A549 (cell line): ENCODE results near the gene CYP2D6. TPM values are rescaled to one million over a fixed set of nuclear protein-coding genes. Genes with fewer than 3 reads are reported as not detected.
A peak's percentile ranks its signal among the peaks of the same experiment; 100 is the strongest.

Source experiments
- ATAC-seq, 2 experiments: fragments of 200-7000 bp in 1 of 2; fragments of >200 bp in 1 of 2; cut with Nextera tagmentation in 1 of 2; cut with Tn5 transposase in 1 of 2; 3 replicates each; pipeline versions ENCODE4 v1.8.0 to v1.9.1; 2018 to 2020; ENCODE audit warnings: mild to moderate bottlenecking in 1 of 2, moderate library complexity in 1 of 2
- CTCF ChIA-PET: fragments of 300-600 bp; sonication (Branson Sonifier 250); formaldehyde crosslinking; extraction: SDS; loops from one replicate; lab custom pipeline; 2021; ENCODE audit warnings: antibody characterized with exemption, inconsistent platforms; lab: Yijun Ruan, JAX
- POLR2A ChIA-PET: fragments of 350-600 bp; formaldehyde crosslinking; extraction: SDS; loops from one replicate; lab custom pipeline; 2021; ENCODE audit warnings: antibody characterized with exemption, inconsistent platforms; lab: Yijun Ruan, JAX
- DNase-seq, 2 experiments: peaks; one replicate each; pipeline versions ENCODE4 v3.0.0 to v3.0.0-alpha.2; 2011 to 2016; ENCODE audit warnings: low read depth in 1 of 2, low spot score in 1 of 2
- FAIRE-seq: peaks from 2 replicates; lab custom pipeline; 2011; peaks lifted over from hg19 to GRCh38; lab: Jason Lieb, UNC
- H3K27ac ChIP-seq, 2 experiments: fragments of >200 bp; sonication (Bioruptor Twin); formaldehyde crosslinking; 3 replicates each; pipeline ENCODE4 v1.5.1; 2016 to 2017
- H3K4me1 ChIP-seq: fragments of >200 bp; sonication (Bioruptor Twin); formaldehyde crosslinking; 3 replicates; pipeline ENCODE4 v1.6.1; 2016
- H3K4me2 ChIP-seq: fragments of >200 bp; sonication (Bioruptor Twin); formaldehyde crosslinking; 3 replicates; pipeline ENCODE4 v1.6.1; 2016
- H3K4me3 ChIP-seq: fragments of >200 bp; sonication (Bioruptor Twin); formaldehyde crosslinking; 3 replicates; pipeline ENCODE4 v1.5.1; 2016
- H3K9me3 ChIP-seq: fragments of >200 bp; sonication (Bioruptor Twin); formaldehyde crosslinking; 3 replicates; pipeline ENCODE4 v1.6.1; 2016
- BHLHE40 ChIP-seq: IDR thresholded peaks from 2 replicates; pipeline ENCODE4 v1.6.1; 2012; ENCODE audit warnings: low read depth, low read length, inconsistent platforms
- CHD4 ChIP-seq: fragments of 200-600 bp; sonication (generic); IDR thresholded peaks from 2 replicates; pipeline ENCODE4 v1.6.1; 2016; ENCODE audit warnings: antibody characterized with exemption, mild to moderate bottlenecking, borderline replicate concordance
- CTCF ChIP-seq: fragments of >200 bp; sonication (Bioruptor Twin); formaldehyde crosslinking; IDR thresholded peaks from 3 replicates; pipeline ENCODE4 v1.5.1; 2016
- EHMT2 ChIP-seq: fragments of 200-600 bp; sonication (generic); IDR thresholded peaks from 2 replicates; pipeline ENCODE4 v1.6.1; 2016; ENCODE audit warnings: antibody characterized with exemption, low read depth, mild to moderate bottlenecking, moderate library complexity
- EP300 ChIP-seq, 2 experiments: fragments of >200 bp; sonication (Bioruptor Twin); formaldehyde crosslinking; IDR thresholded peaks; 2 replicates in 1 of 2; 3 replicates in 1 of 2; pipeline ENCODE4 v1.6.1; 2016 to 2017
- FOSL2 ChIP-seq, 2 experiments: fragments of 450-650 bp in 1 of 2; fragments of >200 bp in 1 of 2; sonication (Bioruptor Twin) in 1 of 2; formaldehyde crosslinking; IDR thresholded peaks; 2 replicates each; pipeline versions ENCODE4 v1.5.0 to v1.6.1; 2016 to 2020; ENCODE audit warnings: mild to moderate bottlenecking in 1 of 2, moderate library complexity in 1 of 2
- GATA3 ChIP-seq: IDR thresholded peaks from 2 replicates; pipeline ENCODE4 v1.6.1; 2012; ENCODE audit warnings: borderline replicate concordance
- HDAC2 ChIP-seq: fragments of 200-600 bp; sonication (generic); IDR thresholded peaks from 2 replicates; pipeline ENCODE4 v1.6.1; 2016
- HEYL ChIP-seq: fragments of 250-450 bp; sonication (Bioruptor Pico); IDR thresholded peaks from 2 replicates; pipeline ENCODE4 v1.8.0; 2021; ENCODE audit warnings: mild to moderate bottlenecking, moderate library complexity
- HOXB5 ChIP-seq: fragments of 250-450 bp; sonication (Bioruptor Pico); IDR thresholded peaks from 2 replicates; pipeline ENCODE4 v1.5.0; 2020; ENCODE audit warnings: mild to moderate bottlenecking, moderate library complexity
- JUN ChIP-seq, 2 experiments: fragments of >200 bp; sonication (Bioruptor Twin); formaldehyde crosslinking; IDR thresholded peaks; 2 replicates in 1 of 2; 3 replicates in 1 of 2; pipeline ENCODE4 v1.6.1; 2016 to 2017
- MAFK ChIP-seq: fragments of 450-650 bp; IDR thresholded peaks from 2 replicates; pipeline ENCODE4 v1.6.1; 2014; ENCODE audit not compliant: partially characterized antibody
- MAZ ChIP-seq: fragments of 150-350 bp; IDR thresholded peaks from 2 replicates; pipeline ENCODE4 v1.6.1; 2014; ENCODE audit warnings: antibody characterized with exemption, low read depth, low read length, borderline replicate concordance
- NFE2L2 ChIP-seq: fragments of 150-350 bp; conservative IDR thresholded peaks from 2 replicates; pipeline ENCODE4 v1.6.1; 2014; ENCODE audit warnings: low read length
- NPAS2 ChIP-seq: fragments of 250-450 bp; sonication (Bioruptor Pico); IDR thresholded peaks from 2 replicates; pipeline ENCODE4 v1.8.0; 2022; ENCODE audit warnings: mild to moderate bottlenecking, moderate library complexity, borderline replicate concordance
- PBX3 ChIP-seq: IDR thresholded peaks from 2 replicates; pipeline ENCODE4 v1.6.1; 2012
- POLR2A ChIP-seq: IDR thresholded peaks from 2 replicates; pipeline ENCODE4 v1.6.1; 2012; ENCODE audit warnings: mild to moderate bottlenecking, low read length
- RCOR1 ChIP-seq: fragments of 150-350 bp; IDR thresholded peaks from 2 replicates; pipeline ENCODE4 v1.6.1; 2014; ENCODE audit warnings: antibody characterized with exemption, low read length, low read depth
- TFCP2L1 ChIP-seq: fragments of 250-450 bp; sonication (Bioruptor Pico); IDR thresholded peaks from 2 replicates; pipeline ENCODE4 v1.5.0; 2021; ENCODE audit warnings: mild to moderate bottlenecking
- ZC3H11A ChIP-seq: fragments of 450-650 bp; IDR thresholded peaks from 2 replicates; pipeline ENCODE4 v1.6.1; 2014; ENCODE audit warnings: antibody characterized with exemption, mild to moderate bottlenecking
- ZFP36 ChIP-seq: fragments of 450-650 bp; IDR thresholded peaks from 2 replicates; pipeline ENCODE4 v1.6.1; 2014; ENCODE audit warnings: borderline replicate concordance; ENCODE audit not compliant: partially characterized antibody
- ZNF302 ChIP-seq: fragments of 250-450 bp; sonication (Bioruptor Pico); IDR thresholded peaks from 2 replicates; pipeline ENCODE4 v1.9.0; 2021; ENCODE audit warnings: inconsistent platforms, mild to moderate bottlenecking, moderate library complexity
- ZSCAN20 ChIP-seq: fragments of 250-450 bp; sonication (Bioruptor Pico); IDR thresholded peaks from 2 replicates; pipeline ENCODE4 v1.8.0; 2022; ENCODE audit warnings: mild to moderate bottlenecking, moderate library complexity
- WGBS: methylation state at CpG from one replicate; pipeline ENCODE4 v1.1.6; 2017; ENCODE audit errors: missing lambda C conversion rate; 5-methylcytosine and 5-hydroxymethylcytosine counted together
- polyA plus RNA-seq, 4 experiments: library from polyadenylated mRNA; depleted of rRNA in 3 of 4; stranded (reverse); fragments of >200 nt; fragmentation: RNase III in 1 of 4; extraction: RNeasy Plus Mini Kit Qiagen cat#74134 plus additional on column Dnase treatment in 1 of 4; gene quantifications; 2 replicates in 3 of 4; 3 replicates in 1 of 4; pipeline ENCODE4 v1.2.3, GENCODE V29; 2011 to 2017
- TF ChIP-seq, protein P1 (sequence below): fragments of 450-650 bp; IDR thresholded peaks from 2 replicates; pipeline ENCODE4 v1.6.1; 2014; ENCODE audit warnings: antibody characterized with exemption

CYP2D6 gene
- polyA plus RNA-seq, 2 of the 4 experiments (the other 2 are of a cell fraction), result 0.59 to 0.63 TPM

- no peak for TF ChIP-seq JUN (IDR thresholded peaks at IDR 0.05)
These were observed 24.5 kb upstream of the CYP2D6 start (continued) for GRCh38 chr22:42155053-42155543.

GRCh38 chr22:42154293-42155052, 23.9 kb upstream of the CYP2D6 start:
- TF ChIP-seq MAFK (no peak), TFCP2L1 (CRISPR knock-in tag) (no peak), HEYL (CRISPR knock-in tag) (no peak), GATA3 (no peak), PBX3 (no peak), RCOR1 (no peak), BHLHE40 (no peak), ZC3H11A (no peak), HDAC2 (no peak)
- Histone ChIP-seq H3K4me2 (no peak overlapping the region), H3K4me3 (no peak overlapping the region), H3K9me3 (no peaks in the 10 kb centered on the region), H3K27ac (no peak overlapping the region), H3K4me1 (no peaks in the 10 kb centered on the region)
- DNase-seq, result no peak
- 91% methylated on average over 9 of the region's 12 CpGs for WGBS
- ATAC-seq, result no peak
- POLR2A ChIA-PET, result no interaction called here
- CTCF ChIA-PET, result interaction anchor here (0.6 kb wide), 1 partner anchor 63 kb away, joined by 3 read pairs; no protein-coding TSS in a partner anchor
- no peak for FAIRE-seq

DNA sequence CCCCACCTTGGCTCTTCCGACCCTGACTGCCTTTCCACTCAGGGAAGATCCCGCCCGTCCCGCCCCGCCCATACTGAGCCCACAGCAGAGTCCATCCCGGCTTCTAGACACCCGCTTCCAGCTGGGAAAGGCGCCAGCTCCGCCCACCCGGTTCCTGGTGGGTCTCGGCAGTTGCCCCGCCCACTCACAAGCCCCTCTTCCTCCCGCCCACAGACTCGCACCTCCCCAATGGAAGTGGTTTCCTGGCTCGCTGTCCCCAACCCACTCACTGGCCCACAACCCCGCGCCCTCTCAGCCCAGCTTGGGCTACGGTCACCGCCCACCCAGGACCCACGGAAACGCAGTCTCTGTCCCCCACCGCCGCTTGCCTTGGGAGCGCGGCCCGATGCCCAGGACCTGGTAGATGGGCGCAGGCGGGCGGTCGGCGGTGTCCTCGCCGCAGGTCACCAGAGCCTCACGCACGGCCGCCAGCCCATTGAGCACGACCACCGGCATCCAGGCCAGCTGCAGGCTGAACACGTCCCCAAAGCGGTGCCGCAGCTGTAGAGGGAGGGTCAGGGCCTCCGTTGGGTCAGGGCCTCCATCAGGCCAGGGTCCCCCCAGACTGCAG, 22.2 kb upstream of the CYP2D6 start:
- no peak for DNase-seq
- ATAC-seq, result no peak
- POLR2A ChIA-PET, result no interaction called here
- no peaks in the 10 kb centered on the region for H3K9me3 ChIP-seq
- no peak for TF ChIP-seq ZC3H11A
- TF ChIP-seq MAFK, result no peak
- no peak for TF ChIP-seq MAZ
- no peak for TF ChIP-seq POLR2A
- no peak for TF ChIP-seq PBX3
- no peak for TF ChIP-seq ZSCAN20 (CRISPR knock-in tag)
- no peak for TF ChIP-seq EHMT2
- no peak for TF ChIP-seq HEYL (CRISPR knock-in tag)
- no peak for TF ChIP-seq HOXB5 (CRISPR knock-in tag)
- no peak for TF ChIP-seq ZNF302 (CRISPR knock-in tag)
- H3K4me1 ChIP-seq, result no peaks in the 10 kb centered on the region
- CTCF ChIA-PET, result no interaction called here
- FAIRE-seq, result no peak
- no peak overlapping the region for H3K27ac ChIP-seq
- 94% methylated on average over 3 of the region's 42 CpGs for WGBS
- no peak overlapping the region for H3K4me2 ChIP-seq
- H3K4me3 ChIP-seq, result no peak overlapping the region

- Histone ChIP-seq H3K4me3 (no peak overlapping the region), H3K27ac (no peak overlapping the region), H3K9me3 (no peaks in the 10 kb centered on the region), H3K4me1 (no peaks in the 10 kb centered on the region), H3K4me2 (no peak overlapping the region)
- POLR2A ChIA-PET, result no interaction called here
- ATAC-seq (peak in 1 of 2 experiments; percentile 36; a peak in 2 of 6 replicates), FAIRE-seq (no peak), DNase-seq (no peak)
- WGBS, result 92% methylated on average over 42 of the region's 43 CpGs
- CTCF ChIA-PET, result no interaction called here
- TF ChIP-seq CTCF (no peak), FOSL2 (IDR thresholded peaks at IDR 0.05) (no peak), FOSL2 (CRISPR knock-in tag; IDR thresholded peaks at IDR 0.05) (no peak), CHD4 (no peak), ZSCAN20 (CRISPR knock-in tag) (no peak), EHMT2 (no peak), EP300 (IDR thresholded peaks at IDR 0.05) (no peak), ZFP36 (no peak), NPAS2 (no peak), MAZ (no peak), NFE2L2 (no peak)
- TF ChIP-seq, protein P1, sequence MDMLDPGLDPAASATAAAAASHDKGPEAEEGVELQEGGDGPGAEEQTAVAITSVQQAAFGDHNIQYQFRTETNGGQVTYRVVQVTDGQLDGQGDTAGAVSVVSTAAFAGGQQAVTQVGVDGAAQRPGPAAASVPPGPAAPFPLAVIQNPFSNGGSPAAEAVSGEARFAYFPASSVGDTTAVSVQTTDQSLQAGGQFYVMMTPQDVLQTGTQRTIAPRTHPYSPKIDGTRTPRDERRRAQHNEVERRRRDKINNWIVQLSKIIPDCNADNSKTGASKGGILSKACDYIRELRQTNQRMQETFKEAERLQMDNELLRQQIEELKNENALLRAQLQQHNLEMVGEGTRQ, result no peak
These were observed 21.5 kb upstream of the CYP2D6 start for GRCh38 chr22:42151924-42152635.
